HUES64 (cell line): ENCODE measurements around the gene PDE4D.

Source experiments
- H3K27ac ChIP-seq: 2 replicates; pipeline ENCODE4 v1.7.0; 2013; ENCODE audit warnings: low read depth, low read length, inconsistent platforms
- H3K27me3 ChIP-seq: 2 replicates; pipeline ENCODE4 v1.6.1; 2013; ENCODE audit warnings: mild to moderate bottlenecking, low read length; ENCODE audit not compliant: insufficient read depth
- H3K36me3 ChIP-seq: 2 replicates; pipeline ENCODE4 v1.6.1; 2013; ENCODE audit warnings: mild to moderate bottlenecking, low read length; ENCODE audit not compliant: insufficient read depth
- H3K4me1 ChIP-seq: 2 replicates; pipeline ENCODE4 v1.6.1; 2013; ENCODE audit warnings: mild to moderate bottlenecking, low read length, moderate library complexity; ENCODE audit not compliant: insufficient read depth
- H3K4me3 ChIP-seq: 2 replicates; pipeline ENCODE4 v1.5.1; 2013; ENCODE audit warnings: mild to moderate bottlenecking, low read length, moderate library complexity
- H3K9ac ChIP-seq: 2 replicates; pipeline ENCODE4 v1.6.1; 2013; ENCODE audit warnings: mild to moderate bottlenecking, low read depth, low read length
- H3K9me3 ChIP-seq: 2 replicates; pipeline ENCODE4 v1.6.1; 2013; ENCODE audit warnings: low read depth, low read length; ENCODE audit not compliant: insufficient read depth
- WGBS: fragments of 150-250, 120-280 bp; methylation state at CpG from one replicate; pipeline ENCODE4 v1.1.7; 2013; ENCODE audit warnings: missing lambda C conversion rate; 5-methylcytosine and 5-hydroxymethylcytosine counted together

The PDE4D gene

DNA sequence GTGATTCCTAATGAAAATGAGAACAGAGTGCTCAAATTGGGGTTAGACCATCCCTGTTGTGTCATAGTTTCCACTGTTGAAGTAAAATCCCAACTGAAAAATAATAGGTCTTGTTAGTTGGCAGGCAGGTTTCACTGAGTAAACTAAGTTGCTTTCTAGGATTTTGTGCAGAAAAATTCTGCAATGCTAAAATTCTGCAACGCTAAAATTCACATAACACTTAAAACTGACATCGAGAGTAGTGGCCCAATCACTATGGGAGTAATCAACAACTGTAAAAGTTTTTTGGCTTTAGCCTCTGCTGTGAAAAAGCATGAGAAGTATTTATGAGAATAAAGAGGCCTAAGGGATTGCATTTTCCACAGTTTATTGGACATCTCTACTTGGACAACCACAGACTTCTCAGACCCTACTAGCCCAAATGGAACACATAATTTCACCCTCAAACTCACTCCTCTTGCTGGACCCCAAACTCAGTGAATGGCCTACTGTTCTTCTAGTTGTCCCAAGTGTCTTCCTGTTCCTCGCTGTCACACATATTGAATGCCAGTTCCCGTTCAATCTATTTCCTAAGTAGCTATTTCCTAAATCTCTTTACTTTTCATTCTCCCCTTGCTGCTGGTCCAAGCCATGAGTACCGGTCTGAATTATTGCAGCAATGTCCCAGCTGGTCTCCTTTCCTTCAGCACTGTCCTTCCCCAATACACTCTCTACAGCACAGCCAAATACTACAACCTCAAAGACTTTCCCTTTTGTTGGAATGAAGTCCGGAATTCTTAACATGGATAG is 355.4 kb downstream of the PDE4D start:
- Histone ChIP-seq H3K27me3 (no peaks in the 10 kb centered on the region), H3K9ac (no peak overlapping the region), H3K4me1 (peaks cover 7% of the 10 kb centered on the region), H3K36me3 (no peaks in the 10 kb centered on the region), H3K9me3 (no peaks in the 10 kb centered on the region), H3K4me3 (no peak overlapping the region), H3K27ac (no peak overlapping the region)
- 96% methylated on average over 6 of the region's 6 CpGs for WGBS

DNA sequence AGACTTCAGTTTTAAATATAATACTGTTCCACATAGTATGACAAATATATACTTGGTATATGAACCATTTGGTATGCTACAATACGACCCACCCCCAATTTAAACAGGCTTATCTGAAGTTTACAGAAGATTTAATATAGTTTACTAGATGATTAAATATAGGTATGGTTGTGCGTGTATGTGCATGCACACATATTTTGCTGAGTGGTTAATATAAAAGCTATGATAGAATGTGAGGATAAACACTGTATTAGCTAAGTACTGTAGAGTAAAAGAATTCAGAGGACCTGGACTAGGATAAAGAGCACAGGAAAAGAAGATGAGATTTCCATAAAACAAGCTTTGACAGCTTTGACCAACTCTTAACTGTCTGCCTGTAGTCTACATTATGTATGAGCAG is 356.7 kb downstream of the PDE4D start:
- 98% methylated on average over 1 of the region's 2 CpGs for WGBS
- Histone ChIP-seq H3K9ac (no peak overlapping the region), H3K4me1 (peaks cover 7% of the 10 kb centered on the region), H3K36me3 (no peaks in the 10 kb centered on the region), H3K4me3 (no peak overlapping the region), H3K27me3 (no peaks in the 10 kb centered on the region), H3K27ac (no peak overlapping the region), H3K9me3 (no peaks in the 10 kb centered on the region)

DNA sequence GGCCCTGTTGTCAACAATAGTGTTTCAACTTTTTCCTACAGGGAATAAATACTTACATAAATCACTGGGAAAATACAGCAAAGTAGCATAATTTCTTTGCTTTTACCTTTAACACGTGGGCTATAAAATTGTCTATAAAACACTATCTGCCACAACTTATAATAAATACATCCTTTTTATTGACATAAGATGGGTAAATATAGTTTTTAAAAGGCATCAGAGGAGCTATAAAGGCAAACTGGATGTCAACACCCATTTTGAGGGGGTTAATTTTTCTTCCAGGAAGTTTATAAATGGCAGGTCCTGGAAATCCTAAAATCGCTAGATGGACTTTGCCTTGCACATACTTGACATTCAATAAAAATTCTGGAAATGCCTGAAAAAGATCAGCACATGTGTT is 358.0 kb downstream of the PDE4D start:
- no peaks in the 10 kb centered on the region for H3K36me3 ChIP-seq
- no peaks in the 10 kb centered on the region for H3K9me3 ChIP-seq
- H3K4me1 ChIP-seq, result peaks cover 7% of the 10 kb centered on the region
- H3K9ac ChIP-seq, result no peak overlapping the region
- H3K4me3 ChIP-seq, result no peak overlapping the region
- no peaks in the 10 kb centered on the region for H3K27me3 ChIP-seq
- H3K27ac ChIP-seq, result no peak overlapping the region
- 96% methylated on average over 2 of the region's 2 CpGs for WGBS

DNA sequence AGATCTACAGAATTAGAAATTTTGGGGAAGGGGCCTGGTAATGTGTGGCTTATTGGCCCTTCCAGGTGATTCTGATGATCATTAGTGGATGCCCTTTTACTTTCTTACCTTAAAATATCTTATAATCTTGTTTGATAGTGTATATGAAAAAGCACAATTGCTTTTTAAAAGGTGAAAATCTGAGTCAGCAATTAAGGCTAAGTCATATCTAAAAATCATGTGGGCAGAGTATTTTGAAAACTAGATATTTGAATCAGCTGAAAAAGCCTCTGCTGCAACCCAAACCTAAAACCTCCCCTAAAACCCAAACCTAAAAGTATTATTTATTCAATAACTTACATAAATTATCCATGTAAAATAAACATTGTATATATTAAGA is 359.8 kb downstream of the PDE4D start:
- H3K27me3 ChIP-seq, result no peaks in the 10 kb centered on the region
- H3K4me1 ChIP-seq, result peaks cover 4% of the 10 kb centered on the region; the same call in 1 of the 2 replicates

DNA sequence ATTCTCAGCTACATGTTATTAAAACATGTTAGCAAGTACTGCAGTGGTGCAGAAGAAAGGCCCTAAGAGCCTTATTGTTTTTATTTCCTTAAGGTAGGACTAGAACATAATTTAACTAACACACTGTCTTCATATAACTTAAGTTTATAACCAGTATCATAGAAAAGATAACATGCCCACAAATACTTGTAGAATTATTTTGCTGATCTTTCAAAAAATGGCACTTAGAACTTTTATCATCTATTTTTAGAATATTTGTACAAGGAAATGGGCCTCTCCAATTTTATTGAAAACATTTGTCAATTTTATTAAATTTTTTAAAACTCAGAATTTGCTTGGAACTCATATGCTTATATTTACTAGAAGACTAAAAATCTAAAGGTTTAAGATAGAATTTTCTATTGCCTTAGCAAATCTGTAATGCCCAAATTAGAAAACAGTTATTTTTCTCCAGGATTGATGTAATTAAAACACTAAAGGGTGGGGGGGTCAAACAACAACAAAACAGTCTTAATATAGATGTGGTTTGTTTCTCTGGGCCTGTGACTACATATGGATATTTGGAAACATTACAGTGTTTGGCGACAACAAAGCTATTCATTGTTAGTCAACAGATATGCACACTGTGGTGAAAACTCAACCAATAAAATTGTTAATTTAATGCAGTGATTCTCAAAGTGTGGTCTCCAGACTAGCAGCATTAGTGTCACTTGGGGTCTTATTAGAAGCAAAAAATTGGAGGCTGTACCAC is 360.4 kb downstream of the PDE4D start:
- Histone ChIP-seq H3K36me3 (no peaks in the 10 kb centered on the region), H3K27me3 (no peaks in the 10 kb centered on the region), H3K4me1 (peaks cover 10% of the 10 kb centered on the region), H3K4me3 (no peak overlapping the region), H3K9ac (no peak overlapping the region), H3K27ac (no peak overlapping the region), H3K9me3 (no peaks in the 10 kb centered on the region)
- 93% methylated on average over 1 of the region's 1 CpG for WGBS

More for the DNA sequence above, 359.8 kb downstream of the PDE4D start:
- Histone ChIP-seq H3K9ac (no peak overlapping the region), H3K4me3 (no peak overlapping the region), H3K27ac (no peak overlapping the region), H3K9me3 (no peaks in the 10 kb centered on the region), H3K36me3 (no peaks in the 10 kb centered on the region)

DNA sequence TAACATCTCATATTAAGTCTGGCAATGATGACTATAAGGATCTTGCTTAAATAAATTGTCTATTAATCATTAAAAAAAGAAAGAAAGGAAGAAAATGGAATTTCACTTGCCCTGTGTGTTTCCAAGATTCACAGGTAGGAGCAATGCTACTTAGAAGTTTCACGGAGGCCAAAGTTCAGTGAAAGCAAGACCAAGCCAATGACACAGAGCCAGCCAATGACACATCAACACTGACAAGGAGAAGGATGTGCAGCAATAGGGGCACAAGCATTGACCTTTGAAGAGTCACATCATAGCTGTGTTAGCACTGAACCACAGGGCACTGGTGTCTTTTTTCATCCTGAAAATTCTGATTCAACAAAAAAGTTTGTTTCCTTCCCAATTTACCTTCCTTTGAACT is 364.3 kb downstream of the PDE4D start:
- H3K4me1 ChIP-seq, result peaks cover 11% of the 10 kb centered on the region
- no peak overlapping the region for H3K27ac ChIP-seq
- no peaks in the 10 kb centered on the region for H3K36me3 ChIP-seq
- whole genome bisulfite sequencing, result 91% methylated on average over 1 of the region's 1 CpG
- no peak overlapping the region for H3K9ac ChIP-seq
- H3K27me3 ChIP-seq, result no peaks in the 10 kb centered on the region
- H3K9me3 ChIP-seq, result peaks cover 4% of the 10 kb centered on the region
- H3K4me3 ChIP-seq, result no peak overlapping the region

DNA sequence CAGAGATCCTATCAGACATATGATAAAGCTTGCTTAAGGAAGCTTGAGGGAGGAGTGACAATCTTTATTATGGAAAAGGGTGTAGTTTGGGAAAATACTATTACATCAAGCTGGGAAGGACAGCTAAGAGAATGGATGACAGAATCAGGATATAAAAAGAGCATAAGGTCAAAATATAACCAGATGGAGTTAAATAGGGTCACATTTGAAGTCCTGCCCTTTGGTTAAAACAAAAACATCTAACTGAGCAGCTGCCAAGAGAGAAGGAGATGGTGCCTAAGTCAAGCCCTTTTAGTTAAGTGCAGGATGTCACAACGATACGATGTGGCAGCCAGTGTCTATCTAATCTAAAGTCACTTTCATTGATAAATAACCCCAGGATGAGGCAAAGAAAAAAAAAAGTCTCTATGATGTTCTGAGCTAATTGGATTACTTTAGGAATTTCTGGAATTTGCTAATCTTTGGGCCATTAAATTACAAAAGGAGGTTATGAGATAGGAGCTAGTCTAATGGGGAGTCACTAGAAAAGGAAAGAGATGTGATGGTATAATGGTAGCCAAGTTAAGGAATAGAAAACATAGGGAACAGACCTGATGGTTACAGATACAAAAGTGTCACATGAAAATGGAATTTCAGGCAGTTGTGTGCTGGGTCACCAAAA is 365.2 kb downstream of the PDE4D start:
- H3K4me1 ChIP-seq, result peaks cover 11% of the 10 kb centered on the region; the same call in 1 of the 2 replicates
- H3K9me3 ChIP-seq, result peaks cover 12% of the 10 kb centered on the region
- no peak overlapping the region for H3K27ac ChIP-seq
- no peaks in the 10 kb centered on the region for H3K36me3 ChIP-seq
- H3K27me3 ChIP-seq, result no peaks in the 10 kb centered on the region
- 79% methylated on average over 2 of the region's 2 CpGs for WGBS
- no peak overlapping the region for H3K9ac ChIP-seq
- H3K4me3 ChIP-seq, result no peak overlapping the region

DNA sequence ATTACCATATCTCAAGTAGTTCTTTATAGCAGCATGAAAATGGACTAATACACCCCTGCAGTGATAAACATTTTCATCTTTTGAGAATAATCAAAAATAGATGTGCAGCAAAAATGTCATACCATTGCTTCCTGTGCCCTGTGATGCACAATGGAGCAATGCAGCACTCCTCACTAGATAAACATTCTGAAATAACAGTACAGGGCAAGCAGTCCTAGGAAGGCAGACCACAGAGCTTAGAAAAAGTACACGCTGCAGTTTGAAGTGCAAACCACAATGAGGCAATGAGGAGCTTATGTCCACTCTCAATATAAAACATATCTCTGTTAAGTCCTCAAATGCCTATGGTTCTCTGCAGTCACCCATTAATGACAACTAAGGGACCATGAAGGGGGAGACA is 367.6 kb downstream of the PDE4D start:
- Histone ChIP-seq H3K27ac (no peak overlapping the region), H3K27me3 (no peaks in the 10 kb centered on the region), H3K4me3 (no peak overlapping the region), H3K9ac (no peak overlapping the region), H3K9me3 (peaks cover 12% of the 10 kb centered on the region), H3K36me3 (no peaks in the 10 kb centered on the region), H3K4me1 (peaks cover 8% of the 10 kb centered on the region; the same call in 1 of the 2 replicates)
- WGBS, result 94% methylated on average over 1 of the region's 1 CpG

DNA sequence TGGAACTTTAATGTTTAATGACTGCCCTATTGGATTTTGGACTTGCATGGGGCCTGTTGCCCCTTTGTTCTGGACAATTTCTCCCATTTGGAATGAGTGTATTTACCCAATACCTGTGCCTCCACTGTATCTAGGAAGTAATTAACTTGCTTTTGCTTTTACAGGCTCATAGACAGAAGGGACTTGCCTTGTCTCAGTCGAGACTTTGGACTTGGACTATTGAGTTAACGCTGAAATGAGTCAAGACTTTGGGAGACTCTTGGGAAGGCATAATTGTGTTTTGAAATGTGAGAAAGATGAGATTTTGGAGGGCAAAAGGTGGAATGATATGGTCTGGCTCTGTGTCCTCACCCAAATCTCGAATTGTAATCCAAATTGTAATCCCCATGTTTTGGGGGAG is 368.2 kb downstream of the PDE4D start:
- Histone ChIP-seq H3K4me3 (no peak overlapping the region), H3K4me1 (peaks cover 8% of the 10 kb centered on the region; the same call in 1 of the 2 replicates)
- 92% methylated on average over 3 of the region's 3 CpGs for WGBS

DNA sequence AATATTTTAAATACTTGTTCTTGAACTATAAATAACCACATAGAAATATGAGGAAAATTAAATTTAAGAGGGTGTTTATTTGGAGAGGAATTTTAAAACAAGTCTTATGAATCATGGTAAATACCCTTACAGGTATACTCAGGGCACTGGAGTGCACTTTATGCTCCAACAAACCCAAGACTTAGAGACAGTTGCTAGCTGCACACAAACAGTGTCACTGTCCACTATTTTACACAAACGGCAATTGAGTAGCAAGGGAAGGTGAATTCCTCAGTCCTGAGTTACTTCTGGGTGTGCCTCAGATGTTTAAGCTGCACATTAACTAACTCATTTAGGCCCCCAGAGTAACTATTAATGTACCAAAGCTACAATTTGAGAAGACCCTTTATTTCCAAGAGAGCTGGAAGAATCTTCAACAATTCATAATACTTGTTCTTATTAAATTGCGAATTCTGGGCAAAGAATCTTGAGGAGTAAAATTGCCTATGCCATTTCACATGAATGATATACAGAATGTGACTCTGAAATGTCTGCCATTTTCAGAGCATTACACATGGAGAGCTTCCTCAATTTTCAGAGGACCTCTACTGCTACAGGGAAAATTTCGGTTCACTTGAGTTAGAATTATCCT is 371.2 kb downstream of the PDE4D start:
- WGBS, result 67% methylated on average over 3 of the region's 3 CpGs

More for the DNA sequence above, 368.2 kb downstream of the PDE4D start:
- Histone ChIP-seq H3K36me3 (no peaks in the 10 kb centered on the region), H3K27me3 (no peaks in the 10 kb centered on the region), H3K9me3 (peaks cover 12% of the 10 kb centered on the region), H3K9ac (no peak overlapping the region), H3K27ac (no peak overlapping the region)

DNA sequence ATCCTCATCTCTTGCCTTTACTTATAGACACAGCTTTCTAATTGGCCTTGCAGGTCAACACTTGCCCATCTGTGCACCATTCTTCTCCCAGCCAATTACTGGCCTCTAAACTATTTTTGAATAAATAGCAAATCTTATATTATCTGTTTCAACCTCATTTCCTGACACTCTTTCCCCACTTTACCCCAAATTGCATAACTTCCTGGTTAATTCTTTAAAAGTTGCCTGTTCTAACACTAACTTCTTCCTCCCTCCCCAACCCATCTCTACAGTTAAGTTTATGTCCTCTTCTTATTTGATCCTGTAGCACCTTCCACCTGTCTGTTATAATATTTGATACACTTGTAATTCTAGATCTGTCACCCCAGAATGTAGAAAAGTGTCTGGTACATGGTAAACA is 372.1 kb downstream of the PDE4D start:
- H3K9me3 ChIP-seq, result peaks cover 12% of the 10 kb centered on the region
- no peak overlapping the region for H3K27ac ChIP-seq
- H3K4me1 ChIP-seq, result no peaks in the 10 kb centered on the region

More for the DNA sequence above, 371.2 kb downstream of the PDE4D start:
- no peaks in the 10 kb centered on the region for H3K27me3 ChIP-seq
- H3K9me3 ChIP-seq, result peaks cover 12% of the 10 kb centered on the region
- no peak overlapping the region for H3K4me3 ChIP-seq
- H3K9ac ChIP-seq, result no peak overlapping the region
- H3K4me1 ChIP-seq, result no peaks in the 10 kb centered on the region
- H3K36me3 ChIP-seq, result no peaks in the 10 kb centered on the region
- no peak overlapping the region for H3K27ac ChIP-seq

More for the DNA sequence above, 372.1 kb downstream of the PDE4D start:
- H3K9ac ChIP-seq, result no peak overlapping the region
- no peak overlapping the region for H3K4me3 ChIP-seq
- no peaks in the 10 kb centered on the region for H3K27me3 ChIP-seq
- H3K36me3 ChIP-seq, result no peaks in the 10 kb centered on the region
